Hematopoietic multipotent progenitor cell treated with erythropoietin and hydrocortisone succinate and interleukin-3 and kit ligand, for 8 days (in vitro differentiated cells): Measurements from ENCODE around the gene PRKAR1B.

Experiments
- DNase-seq: peaks from one replicate; pipeline ENCODE4 v3.0.0-alpha.2; 2015

The PRKAR1B gene

GRCh38 chr7:503575-504111, 223.4 kb downstream of the PRKAR1B start:
- no peak for DNase-seq

GRCh38 chr7:502296-502695, 224.8 kb downstream of the PRKAR1B start:
- no peak for DNase-seq

GRCh38 chr7:501526-501925, 225.6 kb downstream of the PRKAR1B start:
- no peak for DNase-seq

- no peak for DNase-seq
Measured at GRCh38 chr7:500521-501420, 226.3 kb downstream of the PRKAR1B start.

GRCh38 chr7:499853-500485, 227.1 kb downstream of the PRKAR1B start:
- no peak for DNase-seq
